ENCODE results near the gene SEMA3A. TPM values are rescaled to one million over a fixed set of nuclear protein-coding genes. Genes with fewer than 3 reads are reported as not detected.

The SEMA3A gene
- total RNA-seq, 8 experiments from 2014 or later = 8.9 to 100 (median 16.4) TPM

GRCh38 chr7:83913174-83913573, 281.4 kb downstream of the SEMA3A start:
- H3K4me1 ChIP-seq (replicated peaks in 1 of 2) = no peaks in the 10 kb centered on the region
- H3K27ac ChIP-seq = no peak overlapping the region
- in situ Hi-C loops (cut with MboI; ENCODE audit: low pct_unique_long_range_greater_than_20kb in 2 of 9, low sequenced_read_pairs in 9 of 9, unreplicated experiment in 9 of 9) = loop anchor here in 1 of 9 experiments (25.0 kb wide), 1 partner anchor 501 kb away; no protein-coding TSS in a partner anchor
- no peak overlapping the region for H3K4me3 ChIP-seq
- ATAC-seq (replicated peaks in 6 of 8) = no peak

GRCh38 chr7:83908526-83908925, 286.1 kb downstream of the SEMA3A start:
- 56 to 100% (median 100%) methylated on average over 2 of the region's 2 CpGs; no CpG with 5 or more reads in 3 of the 10 experiments for WGBS, 10 experiments
- H3K4me1 ChIP-seq (replicated peaks in 1 of 2) = no peaks in the 10 kb centered on the region
- H3K27ac ChIP-seq = no peak overlapping the region
- H3K4me3 ChIP-seq = no peak overlapping the region
- ATAC-seq (replicated peaks in 6 of 8) = no peak
- in situ Hi-C loops (cut with MboI; ENCODE audit: low pct_unique_long_range_greater_than_20kb in 2 of 9, low sequenced_read_pairs in 9 of 9, unreplicated experiment in 9 of 9) = loop anchor here in 1 of 9 experiments (25.0 kb wide), 1 partner anchor 496 kb away; no protein-coding TSS in a partner anchor

Measured in motor neuron (in vitro differentiated cells).